ENCODE measurements around the gene ELOA. TPM values are rescaled to one million over a fixed set of nuclear protein-coding genes. Genes with fewer than 3 reads are reported as not detected.

The ELOA gene
- total RNA-seq, 4 donors from 2014 or later = 9.7 to 35.7 (median 22.6) TPM

DNA sequence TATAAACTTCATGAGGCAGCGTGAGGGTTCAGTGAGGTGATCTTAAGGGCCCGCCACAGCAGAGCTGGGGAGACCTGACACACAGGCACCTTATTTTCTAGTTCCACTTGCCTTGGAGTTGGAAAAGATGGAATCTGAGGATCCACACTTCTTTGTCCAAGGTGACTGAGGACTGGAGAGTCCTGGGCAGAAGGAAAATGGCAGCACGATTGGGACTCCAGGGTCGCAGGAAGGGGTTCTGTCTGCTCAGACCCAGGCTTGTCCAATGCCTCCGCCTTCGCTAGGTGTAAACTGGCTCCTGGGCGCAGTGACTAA, 55.9 kb downstream of the ELOA start:
- Histone ChIP-seq H3K9me3 (no peaks in the 10 kb centered on the region), H3K4me1 (peaks cover 0 to 9% of the 10 kb centered on the region in 2 donors), H3K27me3 (no peaks in the 10 kb centered on the region), H3K4me3 (peak overlapping the region in 1 of 2 donors; percentile 63), H3K27ac (peak overlapping the region in 1 of 2 donors; percentile 36), H3K36me3 (no peaks in the 10 kb centered on the region)
- no peak for DNase-seq
- intact Hi-C loops (cut with DNase I; ENCODE audit: low total_unique reads) = no loop called here
- TF ChIP-seq, protein P1, sequence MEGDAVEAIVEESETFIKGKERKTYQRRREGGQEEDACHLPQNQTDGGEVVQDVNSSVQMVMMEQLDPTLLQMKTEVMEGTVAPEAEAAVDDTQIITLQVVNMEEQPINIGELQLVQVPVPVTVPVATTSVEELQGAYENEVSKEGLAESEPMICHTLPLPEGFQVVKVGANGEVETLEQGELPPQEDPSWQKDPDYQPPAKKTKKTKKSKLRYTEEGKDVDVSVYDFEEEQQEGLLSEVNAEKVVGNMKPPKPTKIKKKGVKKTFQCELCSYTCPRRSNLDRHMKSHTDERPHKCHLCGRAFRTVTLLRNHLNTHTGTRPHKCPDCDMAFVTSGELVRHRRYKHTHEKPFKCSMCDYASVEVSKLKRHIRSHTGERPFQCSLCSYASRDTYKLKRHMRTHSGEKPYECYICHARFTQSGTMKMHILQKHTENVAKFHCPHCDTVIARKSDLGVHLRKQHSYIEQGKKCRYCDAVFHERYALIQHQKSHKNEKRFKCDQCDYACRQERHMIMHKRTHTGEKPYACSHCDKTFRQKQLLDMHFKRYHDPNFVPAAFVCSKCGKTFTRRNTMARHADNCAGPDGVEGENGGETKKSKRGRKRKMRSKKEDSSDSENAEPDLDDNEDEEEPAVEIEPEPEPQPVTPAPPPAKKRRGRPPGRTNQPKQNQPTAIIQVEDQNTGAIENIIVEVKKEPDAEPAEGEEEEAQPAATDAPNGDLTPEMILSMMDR (IDR thresholded peaks at IDR 0.05) = no peak
- TF ChIP-seq POLR2A (IDR thresholded peaks at IDR 0.05) = no peak

DNA sequence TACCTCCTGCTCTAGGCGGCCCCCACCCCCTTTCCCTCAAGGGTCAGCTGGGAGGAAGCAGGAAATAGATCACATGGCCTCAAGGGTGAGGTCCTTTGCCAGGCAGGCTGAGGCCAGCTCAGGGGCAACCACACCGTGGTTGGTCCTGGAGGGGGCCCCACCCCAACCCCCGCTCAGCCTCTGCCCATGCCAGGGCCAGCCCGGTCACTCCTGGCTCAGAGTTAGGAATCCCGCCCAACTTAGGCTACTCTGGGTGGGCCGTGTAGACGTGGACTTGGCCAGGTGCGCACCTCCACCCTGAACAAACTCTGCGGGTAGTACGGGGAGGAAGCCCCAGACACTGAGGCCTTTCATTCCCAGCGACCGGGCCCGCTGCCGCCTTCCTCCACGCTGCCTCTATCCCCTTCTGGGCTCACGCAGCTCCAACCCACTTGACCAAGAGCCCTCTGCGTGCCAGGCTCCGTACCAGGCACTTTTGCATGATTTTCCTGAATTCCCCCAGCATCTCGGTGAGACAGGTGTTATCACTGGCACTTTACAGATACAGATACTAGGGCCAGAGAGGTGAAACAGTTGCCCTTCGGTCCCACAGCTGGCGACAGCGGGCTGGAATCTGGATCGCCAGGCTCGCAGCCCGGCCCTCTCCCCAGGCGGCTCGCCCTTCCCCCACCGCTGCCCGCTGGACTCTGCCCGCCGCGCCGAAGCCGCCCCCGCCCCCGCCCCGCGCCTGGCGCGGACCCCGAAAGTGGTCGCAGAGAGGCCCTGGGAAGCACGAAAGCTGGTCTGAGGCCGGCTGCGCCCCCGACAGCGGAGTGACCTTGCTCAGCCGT, 56.5 kb downstream of the ELOA start:
- Histone ChIP-seq H3K4me1 (peaks cover 0 to 9% of the 10 kb centered on the region in 2 donors), H3K9me3 (no peaks in the 10 kb centered on the region), H3K36me3 (no peaks in the 10 kb centered on the region), H3K27ac (peak overlapping the region; percentile 76 to 88), H3K27me3 (no peaks in the 10 kb centered on the region), H3K4me3 (peak overlapping the region; percentile 63 to 75)
- intact Hi-C loops (cut with DNase I; ENCODE audit: low total_unique reads) = no loop called here
- DNase-seq = peak; percentile 45 to 69
- TF ChIP-seq, protein P1 (IDR thresholded peaks at IDR 0.05) = no peak
- peak in 1 of 2 donors; percentile 55 for TF ChIP-seq POLR2A (IDR thresholded peaks at IDR 0.05)

DNA sequence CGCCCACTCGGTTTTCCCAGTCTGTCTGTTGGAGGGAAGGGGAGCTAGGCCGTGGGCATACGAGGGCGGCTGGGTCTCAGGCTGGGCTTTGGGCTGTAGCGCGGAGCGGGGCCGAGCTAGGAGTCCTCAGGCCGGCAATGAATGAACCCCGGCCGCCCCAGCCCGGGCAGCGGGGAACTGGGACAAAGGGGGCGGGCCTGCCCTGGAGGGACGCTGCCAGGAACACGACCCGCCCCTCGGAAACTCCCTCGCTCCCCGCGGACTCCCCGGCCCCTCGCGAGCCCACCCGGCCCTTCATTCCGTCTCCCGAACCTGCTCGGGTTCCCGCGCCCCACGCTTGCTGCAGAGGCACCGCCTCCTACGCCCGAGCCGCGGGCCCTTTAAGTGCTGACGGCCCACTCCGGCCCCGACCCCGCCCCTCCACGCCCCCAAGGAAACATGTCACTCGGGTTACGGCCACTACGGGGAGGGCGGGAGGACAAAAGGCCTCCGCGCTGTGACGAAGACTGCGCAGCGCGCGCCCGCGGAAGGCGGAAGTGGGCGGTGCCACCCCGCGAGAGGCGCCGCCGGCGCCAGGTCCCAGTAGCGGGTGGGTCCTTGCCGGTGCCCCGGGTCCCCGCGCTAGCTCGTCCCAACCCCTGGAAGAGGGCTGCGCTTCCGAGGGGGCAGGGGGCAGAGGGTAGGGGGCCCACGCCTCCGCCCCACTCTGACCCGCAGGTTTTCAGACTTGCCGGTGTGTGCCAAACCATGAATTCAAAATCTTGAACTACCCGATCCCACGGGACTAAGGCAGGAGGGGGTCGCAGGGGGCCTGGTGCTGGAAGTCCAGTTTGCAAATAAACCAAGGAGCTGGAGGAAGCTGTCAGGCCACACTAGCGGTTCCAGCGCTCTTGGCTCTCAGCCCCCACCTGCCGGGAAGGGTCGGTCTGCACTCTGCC, 57.4 kb downstream of the ELOA start, which contains the start of gene GALE:
Gene GALE (minus strand): TSS at position 355 of the 938 bp plus-strand sequence. CDS start 1,747 bp downstream, outside the sequence.
- intact Hi-C loops (cut with DNase I; ENCODE audit: low total_unique reads) = no loop called here
- Histone ChIP-seq H3K4me3 (peak within 1 kb of the TSS; percentile 63 to 75), H3K9me3 (no peaks in the 10 kb centered on the region), H3K36me3 (no peaks in the 10 kb centered on the region), H3K27me3 (no peaks in the 10 kb centered on the region), H3K4me1 (peaks cover 0 to 9% of the 10 kb centered on the region in 2 donors), H3K27ac (peak within 1 kb of the TSS; percentile 76 to 88)
- TF ChIP-seq POLR2A (IDR thresholded peaks at IDR 0.05) = peak; percentile 57 to 82
- TF ChIP-seq, protein P1 (IDR thresholded peaks at IDR 0.05) = peak in 2 of 4 experiments; percentile 28 to 29
- peak; percentile 97 for DNase-seq

DNA sequence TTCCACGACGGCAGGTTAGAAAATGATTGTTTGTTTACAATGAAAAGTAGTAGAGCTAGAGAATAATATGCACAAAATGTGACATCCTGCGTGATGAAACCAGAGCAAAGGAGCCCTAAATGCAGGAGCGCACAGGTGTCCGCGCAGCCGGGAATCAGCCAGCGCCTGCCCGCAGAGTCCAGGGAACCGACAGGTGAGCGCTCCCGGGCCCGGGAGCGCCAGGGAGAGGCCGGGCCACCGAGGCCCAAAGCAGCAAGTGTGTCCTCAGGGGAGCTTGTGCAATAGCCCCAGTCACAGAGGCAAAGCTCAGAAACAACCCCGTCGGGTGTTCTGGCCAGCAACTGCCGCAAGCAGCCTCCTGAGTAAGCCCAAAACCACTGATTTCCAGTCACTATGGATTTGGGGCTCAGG, 58.1 kb downstream of the ELOA start:
- intact Hi-C loops (cut with DNase I; ENCODE audit: low total_unique reads) = no loop called here

More for the DNA sequence above, 58.1 kb downstream of the ELOA start:
- peak overlapping the region; percentile 76 to 88 for H3K27ac ChIP-seq
- H3K9me3 ChIP-seq = no peaks in the 10 kb centered on the region
- no peaks in the 10 kb centered on the region for H3K27me3 ChIP-seq
- no peak for DNase-seq
- H3K4me3 ChIP-seq = peak overlapping the region; percentile 63 to 75
- no peaks in the 10 kb centered on the region for H3K36me3 ChIP-seq
- peaks cover 0 to 9% of the 10 kb centered on the region in 2 donors for H3K4me1 ChIP-seq
- TF ChIP-seq, protein P1 (IDR thresholded peaks at IDR 0.05) = no peak
- no peak for TF ChIP-seq POLR2A (IDR thresholded peaks at IDR 0.05)
